Measurements from ENCODE around the gene CCDC8. TPM values are rescaled to one million over a fixed set of nuclear protein-coding genes. Genes with fewer than 3 reads are reported as not detected.

CCDC8 gene
- polyA plus RNA-seq, 1 experiment, result 9.2 TPM

DNA sequence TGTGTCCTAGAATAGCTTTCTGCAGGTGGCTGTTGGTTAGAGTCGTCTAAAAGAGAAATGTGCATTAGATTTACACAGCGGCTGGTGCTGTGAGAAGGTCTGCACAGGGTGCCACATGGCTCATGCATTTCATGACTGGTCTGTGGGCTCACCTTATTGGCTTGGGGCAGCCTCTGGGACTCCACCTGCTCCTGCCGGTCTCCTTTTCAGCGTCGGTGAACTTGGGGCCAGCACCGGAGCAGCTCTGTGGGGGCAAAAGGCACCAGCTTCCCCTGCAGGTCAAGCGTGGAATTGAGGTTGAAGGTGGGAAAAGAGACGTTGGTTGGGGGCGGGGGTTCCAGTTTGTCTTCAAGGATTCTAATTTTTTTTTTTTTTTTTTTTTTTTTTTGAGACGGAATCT, 18.5 kb upstream of the CCDC8 start:
- POLR2A ChIA-PET, result no interaction called here
- no peaks in the 10 kb centered on the region; the same call in 1 of the 2 replicates for H3K9me3 ChIP-seq (ENCODE audit: control insufficient read depth, insufficient read depth, low read length)
- CTCF ChIA-PET, result interaction anchor here (0.5 to 0.7 kb wide), 3 partner anchors 22 to 76 kb away, joined by 3 to 9 read pairs (median 4); no protein-coding TSS in a partner anchor

DNA sequence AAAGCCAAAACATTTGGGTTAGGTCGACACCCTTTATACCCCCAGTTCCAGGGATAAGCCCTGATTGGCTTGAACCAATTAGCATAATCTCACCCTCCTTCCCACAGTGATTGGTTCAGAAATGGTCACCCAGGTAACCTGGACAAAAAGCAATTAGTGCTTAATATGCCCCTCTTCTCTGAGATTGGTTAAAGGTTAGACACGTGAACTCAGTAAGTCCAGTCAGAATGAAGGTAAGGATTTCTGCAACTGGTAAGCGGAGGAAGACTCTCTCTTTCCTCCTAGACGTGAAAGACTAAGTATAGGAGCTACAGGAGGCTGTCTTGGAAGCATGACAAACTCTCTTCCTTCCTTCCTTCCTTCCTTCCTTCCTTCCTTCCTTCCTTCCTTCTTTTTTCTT, 16.6 kb upstream of the CCDC8 start:
- ChIA-PET POLR2A (no interaction called here), CTCF (no interaction called here)
- H3K27me3 ChIP-seq (ENCODE audit: control insufficient read depth, insufficient read depth, low read length), result no peaks in the 10 kb centered on the region
- DNase-seq (ENCODE audit: low read depth, low spot score), result no peak
- H3K9me3 ChIP-seq (ENCODE audit: control insufficient read depth, insufficient read depth, low read length), result no peaks in the 10 kb centered on the region; the same call in 1 of the 2 replicates
- no peak overlapping the region for H3K27ac ChIP-seq (ENCODE audit: low read depth, low read length)
- TF ChIP-seq, protein P1, sequence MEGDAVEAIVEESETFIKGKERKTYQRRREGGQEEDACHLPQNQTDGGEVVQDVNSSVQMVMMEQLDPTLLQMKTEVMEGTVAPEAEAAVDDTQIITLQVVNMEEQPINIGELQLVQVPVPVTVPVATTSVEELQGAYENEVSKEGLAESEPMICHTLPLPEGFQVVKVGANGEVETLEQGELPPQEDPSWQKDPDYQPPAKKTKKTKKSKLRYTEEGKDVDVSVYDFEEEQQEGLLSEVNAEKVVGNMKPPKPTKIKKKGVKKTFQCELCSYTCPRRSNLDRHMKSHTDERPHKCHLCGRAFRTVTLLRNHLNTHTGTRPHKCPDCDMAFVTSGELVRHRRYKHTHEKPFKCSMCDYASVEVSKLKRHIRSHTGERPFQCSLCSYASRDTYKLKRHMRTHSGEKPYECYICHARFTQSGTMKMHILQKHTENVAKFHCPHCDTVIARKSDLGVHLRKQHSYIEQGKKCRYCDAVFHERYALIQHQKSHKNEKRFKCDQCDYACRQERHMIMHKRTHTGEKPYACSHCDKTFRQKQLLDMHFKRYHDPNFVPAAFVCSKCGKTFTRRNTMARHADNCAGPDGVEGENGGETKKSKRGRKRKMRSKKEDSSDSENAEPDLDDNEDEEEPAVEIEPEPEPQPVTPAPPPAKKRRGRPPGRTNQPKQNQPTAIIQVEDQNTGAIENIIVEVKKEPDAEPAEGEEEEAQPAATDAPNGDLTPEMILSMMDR (IDR thresholded peaks at IDR 0.05; ENCODE audit: low read depth, low read length), result no peak
- H3K4me3 ChIP-seq (ENCODE audit: low read depth, low read length), result no peak overlapping the region

More for the DNA sequence above, 18.5 kb upstream of the CCDC8 start:
- TF ChIP-seq, protein P1 (IDR thresholded peaks at IDR 0.05; ENCODE audit: low read depth, low read length), result 0 out of 2 replicates have a peak, but pooled peaks have one; percentile 12
- no peak for DNase-seq (ENCODE audit: low read depth, low spot score)
- Histone ChIP-seq H3K27ac (ENCODE audit: low read depth, low read length) (no peak overlapping the region), H3K4me3 (ENCODE audit: low read depth, low read length) (no peak overlapping the region), H3K27me3 (ENCODE audit: control insufficient read depth, insufficient read depth, low read length) (no peaks in the 10 kb centered on the region)

DNA sequence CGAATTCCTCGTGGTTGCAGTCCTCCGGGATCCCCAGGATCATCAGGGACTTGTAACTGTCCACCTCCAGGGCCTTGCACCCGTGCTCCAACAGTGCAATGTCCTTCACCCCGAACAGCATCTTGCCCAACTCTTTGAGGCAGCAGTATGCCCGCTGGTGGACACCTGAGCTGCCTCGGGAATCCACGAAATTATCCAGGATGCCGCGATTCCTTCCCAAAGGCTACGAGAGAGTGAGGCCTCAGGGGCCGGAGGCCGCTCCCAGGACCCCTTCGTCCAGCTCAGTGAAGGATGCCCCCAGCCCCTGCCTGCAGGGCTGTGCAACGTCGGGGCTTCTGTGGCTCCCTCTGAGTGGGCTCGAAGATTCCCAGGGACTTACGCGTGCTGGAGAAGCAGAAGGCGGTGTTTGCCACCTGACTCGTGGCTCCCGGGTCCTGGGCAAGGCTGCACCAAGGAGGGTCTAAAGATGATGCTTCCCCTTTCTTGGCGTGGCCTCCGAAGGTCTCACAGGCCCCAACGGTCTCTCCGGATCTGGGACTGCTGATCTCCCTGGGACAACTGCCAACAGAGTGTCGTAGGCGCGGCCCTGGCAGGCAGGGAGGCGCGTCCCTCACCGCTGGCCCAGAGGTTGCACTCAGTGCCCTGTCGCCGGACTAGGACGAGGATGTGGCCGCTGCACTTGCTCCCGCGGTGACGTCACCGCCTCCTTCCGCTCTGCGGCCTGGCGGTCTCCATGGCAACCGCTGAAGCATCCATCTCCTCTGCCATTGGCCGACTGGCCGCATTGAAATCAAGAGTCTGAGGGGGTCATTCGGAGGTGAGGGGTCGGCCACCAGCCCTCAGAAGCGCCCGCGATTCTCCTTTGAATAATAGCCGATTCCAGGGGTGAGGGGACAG, 15.1 kb upstream of the CCDC8 start, which contains the start of gene PNMA8C:
TSS of gene PNMA8C (minus strand) at position 698 of the 897 bp plus-strand sequence. CDS start at position 121, 577 bp downstream.
- ChIA-PET POLR2A (interaction anchor here (0.6 kb wide), 1 partner anchor 518 kb away, joined by 3 read pairs; no protein-coding TSS in a partner anchor), CTCF (no interaction called here)
- no peak for DNase-seq (ENCODE audit: low read depth, low spot score)
- TF ChIP-seq, protein P1 (IDR thresholded peaks at IDR 0.05; ENCODE audit: low read depth, low read length), result no peak
- no peaks in the 10 kb centered on the region for H3K27me3 ChIP-seq (ENCODE audit: control insufficient read depth, insufficient read depth, low read length)
- H3K9me3 ChIP-seq (ENCODE audit: control insufficient read depth, insufficient read depth, low read length), result no peaks in the 10 kb centered on the region; the same call in 1 of the 2 replicates
- H3K27ac ChIP-seq (ENCODE audit: low read depth, low read length), result no peak within 1 kb of the TSS
- H3K4me3 ChIP-seq (ENCODE audit: low read depth, low read length), result peak within 1 kb of the TSS; percentile 53

DNA sequence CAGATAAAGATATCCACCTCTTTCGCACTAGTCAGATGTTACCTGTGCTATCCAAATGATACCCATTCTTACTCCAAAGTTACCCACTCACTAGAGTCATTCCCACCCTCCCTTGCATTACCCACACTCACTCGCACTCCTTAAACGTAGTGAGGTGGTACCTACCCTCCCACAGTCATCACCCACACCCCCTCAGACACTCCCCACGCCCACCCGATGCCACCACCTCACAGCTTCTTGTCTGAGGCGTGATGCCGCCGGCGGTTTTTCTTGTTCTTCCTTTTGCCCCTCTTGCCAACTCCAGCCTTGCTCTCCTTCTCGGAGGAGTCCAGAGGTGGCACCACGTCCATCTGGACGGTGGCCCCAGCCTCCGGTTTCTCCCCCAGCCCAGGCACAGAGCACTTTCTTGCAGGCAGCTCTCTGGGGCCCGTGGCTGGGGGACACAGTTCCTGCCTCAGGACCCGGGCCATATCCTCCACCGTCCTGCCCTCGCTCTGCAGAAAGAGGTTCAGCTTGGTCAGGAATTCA, 14.2 kb upstream of the CCDC8 start:
- POLR2A ChIA-PET, result interaction anchor here (0.6 kb wide), 1 partner anchor 519 kb away, joined by 3 read pairs; no protein-coding TSS in a partner anchor
- TF ChIP-seq, protein P1 (IDR thresholded peaks at IDR 0.05; ENCODE audit: low read depth, low read length), result no peak
- no peaks in the 10 kb centered on the region for H3K27me3 ChIP-seq (ENCODE audit: control insufficient read depth, insufficient read depth, low read length)

More for the DNA sequence above, 14.2 kb upstream of the CCDC8 start:
- H3K9me3 ChIP-seq (ENCODE audit: control insufficient read depth, insufficient read depth, low read length), result no peaks in the 10 kb centered on the region; the same call in 1 of the 2 replicates
- no peak for DNase-seq (ENCODE audit: low read depth, low spot score)
- H3K4me3 ChIP-seq (ENCODE audit: low read depth, low read length), result no peak overlapping the region
- CTCF ChIA-PET, result interaction anchor here (0.5 to 0.6 kb wide), 2 partner anchors 16 to 22 kb away, joined by 4 to 5 read pairs; no protein-coding TSS in a partner anchor
- no peak overlapping the region for H3K27ac ChIP-seq (ENCODE audit: low read depth, low read length)

Data from AG04450 (cell line).